ENCODE results near the gene MVB12B.
A peak's percentile ranks its signal among the peaks of the same experiment; 100 is the strongest.

MVB12B gene

DNA sequence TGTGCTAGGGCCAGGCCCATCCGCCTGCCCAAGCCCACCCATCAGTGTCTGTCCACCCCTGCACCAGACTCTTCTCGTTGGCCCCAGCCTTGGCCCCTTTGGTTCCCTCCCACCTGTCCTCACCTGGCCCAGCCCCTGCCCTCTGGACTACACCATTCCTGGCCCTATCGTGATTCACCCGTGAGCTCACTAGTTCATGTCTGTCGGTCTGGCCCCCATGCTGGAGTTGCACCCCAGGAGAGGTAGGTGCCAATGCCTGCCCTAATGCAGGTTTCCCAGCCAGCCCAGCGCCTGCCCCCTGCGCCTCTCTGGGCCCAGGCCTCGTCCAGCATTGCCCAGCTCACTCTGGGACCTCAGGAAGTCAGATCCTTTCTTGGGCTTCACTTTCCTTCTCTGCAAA is 171.7 kb downstream of the MVB12B start:
- H3K4me3 ChIP-seq (ENCODE audit: low read depth, low read length): no peak overlapping the region
- TF ChIP-seq CTCF (IDR thresholded peaks at IDR 0.05; ENCODE audit: control insufficient read depth, extremely low read depth, insufficient read depth): no peak
- no peak for DNase-seq (ENCODE audit: low read depth)

GRCh38 chr9:126499005-126499910 is 172.6 kb downstream of the MVB12B start:
- peak; percentile 87 for TF ChIP-seq CTCF (IDR thresholded peaks at IDR 0.05; ENCODE audit: control insufficient read depth, extremely low read depth, insufficient read depth)
- DNase-seq (ENCODE audit: low read depth): no peak
- H3K4me3 ChIP-seq (ENCODE audit: low read depth, low read length): peak overlapping the region; percentile 37

DNA sequence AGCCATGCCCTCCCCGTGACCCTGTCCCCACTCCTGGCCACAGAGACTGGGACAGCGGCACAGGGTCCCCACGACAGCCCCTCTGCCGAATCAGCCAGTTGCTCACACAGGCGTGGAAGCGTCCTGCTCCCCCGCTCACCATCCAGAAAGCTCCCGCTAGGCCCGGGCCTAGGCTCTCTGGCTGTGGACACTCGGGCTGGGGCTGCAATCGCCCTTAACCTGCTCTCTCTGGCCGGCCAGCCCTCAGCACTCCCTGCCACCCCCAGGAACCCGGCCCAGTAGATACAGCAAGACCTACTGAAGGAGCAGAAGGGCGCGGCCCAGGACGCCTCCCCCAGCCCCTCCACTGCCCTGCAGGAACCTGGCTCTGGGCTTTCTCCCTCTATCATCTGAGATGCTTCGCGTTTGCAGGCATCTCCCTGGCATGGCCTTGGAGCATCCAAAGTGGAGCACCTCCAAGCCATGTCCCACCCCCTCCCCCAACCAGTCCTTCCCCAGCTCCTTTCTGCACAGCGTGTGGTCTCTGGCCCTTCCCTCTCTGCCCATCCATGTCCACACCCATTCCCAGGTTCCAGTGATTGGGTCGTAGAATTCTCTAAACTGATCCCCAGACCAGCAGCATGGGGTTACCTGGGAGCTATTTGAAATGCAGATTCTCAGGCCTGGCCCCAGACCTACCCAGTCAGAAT is 173.4 kb downstream of the MVB12B start:
- no peak for TF ChIP-seq CTCF (IDR thresholded peaks at IDR 0.05; ENCODE audit: control insufficient read depth, extremely low read depth, insufficient read depth)
- DNase-seq (ENCODE audit: low read depth): no peak
- H3K4me3 ChIP-seq (ENCODE audit: low read depth, low read length): peak overlapping the region; percentile 37; the same call in 1 of the 2 replicates

DNA sequence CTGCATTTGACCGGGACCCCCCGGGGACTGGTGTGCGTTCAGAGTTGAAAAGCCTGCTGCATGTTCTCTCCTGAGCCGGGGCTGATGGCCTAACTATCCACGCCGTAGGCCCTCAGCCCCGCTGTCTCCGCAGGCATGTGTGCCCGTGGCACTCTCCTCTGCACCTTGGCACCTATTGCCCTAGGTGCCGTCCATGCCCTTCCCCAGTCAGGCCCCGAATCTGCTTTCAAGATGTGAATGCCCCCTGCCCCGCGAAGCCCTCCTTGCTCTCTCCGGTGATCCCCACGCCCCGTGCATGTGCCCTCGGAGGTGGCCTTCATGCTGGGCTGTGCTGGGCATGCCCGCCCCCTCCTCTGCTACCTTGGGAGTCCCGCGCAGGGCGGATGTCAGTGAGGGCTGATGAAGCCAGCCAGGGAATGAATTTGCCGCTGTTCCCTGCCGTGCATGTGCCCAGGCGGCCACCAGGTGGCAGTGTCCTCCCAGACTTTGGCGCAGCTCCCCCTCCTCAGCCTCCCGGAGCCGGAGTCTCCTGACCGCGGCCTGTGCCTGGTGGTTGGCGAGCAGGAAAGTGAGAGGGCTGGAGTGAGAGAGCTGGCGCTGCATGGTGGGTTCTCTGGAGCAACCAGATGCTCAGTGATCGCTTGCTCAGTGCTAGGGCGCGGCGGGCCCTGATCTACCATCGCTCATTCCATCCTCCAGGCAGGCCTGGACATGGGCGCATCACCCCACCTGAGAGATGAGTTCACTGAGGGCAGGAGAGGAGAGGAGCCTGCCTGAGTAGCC is 174.2 kb downstream of the MVB12B start:
- H3K4me3 ChIP-seq (ENCODE audit: low read depth, low read length): no peak overlapping the region
- DNase-seq (ENCODE audit: low read depth): peak; percentile 28
- peak; percentile 97 for TF ChIP-seq CTCF (IDR thresholded peaks at IDR 0.05; ENCODE audit: control insufficient read depth, extremely low read depth, insufficient read depth)

DNA sequence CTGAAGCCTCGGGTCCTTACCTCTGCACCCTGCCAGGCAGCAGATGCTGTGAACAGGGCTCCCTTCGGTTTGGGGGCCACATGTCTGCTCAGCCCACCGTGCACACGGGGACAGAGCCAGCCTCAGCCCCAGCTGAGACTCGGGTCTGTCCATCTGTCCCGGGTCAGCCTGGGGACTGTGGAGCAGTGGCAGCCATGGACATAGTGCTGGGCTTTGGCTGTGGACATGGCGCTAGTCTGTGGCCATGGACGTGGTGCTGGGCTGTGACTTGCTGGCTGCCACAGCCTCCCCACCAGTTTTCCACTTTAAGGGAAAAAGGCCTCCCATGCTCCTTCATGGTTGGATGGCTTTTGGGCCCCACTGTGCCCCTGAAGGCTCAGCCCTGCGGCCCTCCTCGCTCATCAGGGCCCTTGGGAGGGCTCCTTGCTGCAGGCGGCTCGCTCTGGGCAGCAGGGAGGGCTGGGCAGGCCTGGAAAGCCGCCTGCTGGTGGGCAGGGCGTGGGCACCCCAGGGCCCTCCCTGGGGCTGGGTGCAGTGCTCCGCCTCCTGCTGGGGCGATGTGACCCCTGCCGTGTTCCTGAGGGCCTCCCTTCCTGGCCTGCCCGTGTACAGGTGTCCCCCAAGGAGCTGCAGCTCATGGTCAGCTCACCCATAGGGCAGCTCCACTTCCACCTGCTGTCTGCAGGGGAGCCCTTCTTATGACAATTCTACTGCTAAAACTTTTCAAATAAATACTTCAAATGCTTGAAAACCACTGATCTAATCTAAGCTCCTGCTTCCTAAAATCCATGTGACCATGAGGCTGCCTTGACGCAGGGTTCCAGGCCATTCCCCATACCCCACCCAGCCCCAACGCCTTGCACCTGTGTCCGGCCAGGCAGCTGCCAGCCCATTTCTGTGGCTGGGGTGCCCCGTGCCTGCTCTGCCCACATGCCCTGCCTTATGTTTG is 175.0 kb downstream of the MVB12B start:
- no peak for DNase-seq (ENCODE audit: low read depth)
- no peak for TF ChIP-seq CTCF (IDR thresholded peaks at IDR 0.05; ENCODE audit: control insufficient read depth, extremely low read depth, insufficient read depth)
- H3K4me3 ChIP-seq (ENCODE audit: low read depth, low read length): no peak overlapping the region

Data from LNCaP clone FGC (cell line).